Skin epidermis (tissue), 12 donors: ENCODE measurements around the gene CASP1.
"Not testable (repeated sequence)": the region's sequence is repeated elsewhere in the genome, so short reads cannot be mapped to it uniquely, and the experiment has no call there.

Experiments used
- H3K27ac ChIP-seq, 21 experiments: fragments of 200-600 bp; sonication (generic) in 11 of 21; one replicate each; pipeline ENCODE4 v1.5.0; 2020; ENCODE audit warnings: mild to moderate bottlenecking in 3 of 21, inconsistent platforms in 2 of 21, moderate library complexity in 2 of 21
- H3K4me3 ChIP-seq, 7 experiments: fragments of 200-600 bp; sonication (generic) in 2 of 7; one replicate each; pipeline ENCODE4 v1.5.0; 2020; ENCODE audit warnings: inconsistent platforms in 2 of 7, mild to moderate bottlenecking in 2 of 7, moderate library complexity in 1 of 7

Gene CASP1

DNA sequence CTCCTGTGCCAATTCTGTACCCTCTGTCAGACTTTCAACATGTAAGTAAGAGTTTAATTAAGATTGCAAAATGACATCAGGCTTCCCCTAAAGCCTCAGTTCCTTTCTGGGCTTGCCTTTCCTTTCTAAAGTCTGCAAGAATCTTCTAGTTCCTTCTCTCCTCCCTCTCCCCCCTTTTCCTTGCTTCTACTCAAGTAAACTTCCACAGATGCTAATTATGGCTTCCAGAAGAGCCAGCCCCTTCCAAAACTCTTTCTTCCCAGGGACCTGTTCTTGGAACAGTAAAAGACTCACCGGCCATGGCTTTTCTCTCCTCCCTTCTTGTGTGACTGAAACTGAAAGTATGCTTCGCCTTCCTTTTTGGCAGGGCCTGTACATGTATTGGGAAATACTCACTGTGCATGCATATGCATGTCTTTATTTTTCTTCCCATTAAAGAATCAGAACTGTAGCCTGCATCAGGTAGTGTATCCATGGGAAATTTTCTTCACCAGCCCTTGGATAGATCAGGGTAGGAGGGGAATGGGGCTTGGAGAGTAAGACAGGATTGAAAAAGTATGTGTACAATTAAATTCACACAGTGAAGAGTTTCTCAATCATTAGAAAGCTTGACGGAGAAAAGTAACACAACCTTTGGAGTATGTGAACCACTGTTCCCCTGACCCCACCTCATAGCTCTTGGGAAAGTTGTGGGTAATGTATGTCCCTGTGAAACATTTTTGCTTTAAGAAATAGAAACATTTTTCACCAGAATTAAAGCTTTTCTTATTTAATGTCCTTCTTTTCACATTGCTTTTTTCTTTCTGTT is at the start of gene CASP1:
Gene CASP1, minus strand, starts transcription at position 332 of the 808 bp plus-strand sequence. Its CDS starts 31 bp downstream, at position 301.
- H3K27ac ChIP-seq = peak within 1 kb of the TSS; percentile 38 to 94 (median 82)
- peak within 1 kb of the TSS; percentile 28 to 53 (median 38) for H3K4me3 ChIP-seq

DNA sequence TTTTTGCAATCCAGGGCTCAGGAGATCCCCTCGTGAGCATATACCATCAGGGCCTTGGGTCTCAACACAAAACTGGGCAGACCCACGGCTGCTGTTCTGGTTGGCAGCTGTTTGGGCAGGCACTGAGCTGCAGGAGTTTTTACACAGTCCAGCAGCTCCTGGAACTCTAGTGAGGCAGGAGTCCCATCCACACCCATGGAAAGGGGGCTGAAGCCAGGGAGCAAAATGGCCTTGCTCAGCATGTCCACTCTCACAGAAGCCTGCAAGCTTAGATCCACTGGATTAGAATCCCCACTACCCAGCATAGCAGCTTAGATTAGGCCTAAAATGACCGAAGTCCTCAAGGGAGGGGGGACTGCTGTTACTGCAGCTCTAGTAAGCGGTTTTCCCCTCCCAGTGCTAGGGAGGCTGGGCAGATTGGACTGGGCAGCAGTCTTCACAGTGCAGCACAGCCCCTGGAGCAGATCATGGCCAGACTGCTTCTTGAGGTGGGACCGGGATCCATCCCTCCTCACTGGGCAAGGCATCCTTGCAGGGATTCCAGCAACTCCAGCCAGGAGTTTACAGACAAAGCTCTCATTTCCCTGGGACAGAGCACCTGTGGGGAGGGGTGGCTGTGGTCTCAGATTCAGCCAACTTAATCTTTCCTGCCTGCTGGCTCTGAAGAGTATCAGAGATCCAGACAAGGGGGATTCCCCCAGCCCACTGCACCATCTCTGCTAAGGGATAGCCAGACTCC is 46.6 kb upstream of the CASP1 start:
- Histone ChIP-seq H3K27ac (no peak overlapping the region), H3K4me3 (no peak overlapping the region)

DNA sequence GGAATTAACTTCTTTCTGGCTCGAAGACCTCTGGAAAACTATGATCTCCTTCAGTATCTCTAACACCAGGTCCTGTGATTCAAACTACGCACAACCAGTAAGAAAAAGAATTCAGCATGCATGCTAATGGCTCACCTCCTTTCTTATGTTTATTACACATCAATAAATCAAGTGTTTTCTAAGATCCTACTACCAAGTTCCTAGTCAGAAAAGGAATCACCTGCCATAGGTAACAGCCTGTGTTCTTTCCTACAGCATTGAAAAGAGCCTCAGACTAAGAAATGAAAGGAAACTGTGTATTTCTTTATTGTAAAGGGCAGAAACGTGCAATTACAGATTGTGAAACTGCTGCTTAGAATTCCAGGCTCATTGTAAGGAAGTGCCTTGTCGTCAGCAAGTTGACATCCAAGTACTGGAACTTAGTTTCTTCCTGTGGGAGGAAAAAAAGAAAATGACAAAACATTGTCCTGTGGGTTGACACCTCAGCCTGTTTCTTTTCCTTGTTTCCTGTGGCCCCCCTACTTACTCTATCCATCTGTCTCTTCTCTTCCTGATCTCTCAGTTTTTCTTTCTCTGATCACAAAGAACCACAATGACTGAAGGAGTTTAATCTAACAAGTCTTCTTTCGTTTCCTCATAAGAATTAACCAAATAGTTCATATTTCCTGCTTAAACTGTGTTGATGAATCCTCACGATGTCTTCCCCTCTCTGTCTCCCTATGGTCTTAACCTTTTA is 45.4 kb upstream of the CASP1 start:
- not testable (repeated sequence) for H3K4me3 ChIP-seq

DNA sequence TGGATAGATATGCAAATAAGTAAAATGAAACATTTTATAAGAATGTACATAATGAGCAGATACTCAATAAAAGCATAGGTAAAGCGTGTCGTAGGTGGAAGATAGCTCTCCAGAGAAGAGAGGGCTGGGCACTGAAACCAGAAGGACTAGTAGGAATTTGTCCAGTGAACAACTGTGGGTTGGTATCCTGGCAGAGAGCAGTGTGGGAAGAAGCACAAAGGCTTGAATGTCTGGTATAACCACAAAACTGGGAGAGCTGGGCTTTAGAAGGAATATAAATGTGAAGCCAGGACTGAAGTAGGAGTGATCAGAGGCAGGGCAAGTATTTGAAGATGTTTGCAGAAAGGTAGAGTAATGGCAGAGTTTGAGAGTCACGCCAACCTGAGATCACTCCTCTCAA is 43.3 kb upstream of the CASP1 start:
- H3K4me3 ChIP-seq = no peak overlapping the region
- H3K27ac ChIP-seq = peak overlapping the region in 4 of 21 experiments; percentile 3 to 56 (median 17)

More for the DNA sequence above, 45.4 kb upstream of the CASP1 start:
- H3K27ac ChIP-seq = peak overlapping the region in 7 of 21 experiments; percentile 7 to 58 (median 45)

DNA sequence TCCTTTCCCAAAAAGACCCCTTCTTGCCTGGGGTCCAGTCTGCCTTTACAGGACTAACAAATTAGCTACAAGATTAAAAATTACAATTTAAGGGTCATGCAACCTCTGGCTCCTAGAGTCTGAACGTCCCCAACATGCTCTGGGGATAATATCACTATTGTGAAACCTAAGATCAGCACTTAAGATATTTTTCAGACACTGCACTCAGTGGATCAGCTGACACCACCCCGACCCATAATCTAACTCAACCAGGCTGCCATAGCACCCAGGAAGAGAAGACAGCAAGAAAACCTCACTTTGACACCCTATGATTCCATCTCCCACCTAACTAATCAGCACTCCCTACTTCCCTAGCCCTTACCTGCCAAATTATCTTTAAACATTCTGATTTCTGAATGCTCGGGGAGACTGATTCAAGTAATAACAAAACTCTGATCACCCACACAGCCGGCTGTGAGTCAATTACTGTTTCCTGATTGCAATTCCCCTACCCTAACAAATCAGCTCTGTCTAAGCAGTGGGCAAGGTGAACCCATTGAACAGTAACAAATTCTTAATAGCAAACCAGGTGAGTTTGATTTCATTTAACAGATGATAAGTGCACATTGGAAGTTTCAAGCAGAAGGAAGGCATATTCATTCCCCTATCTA is 42.3 kb upstream of the CASP1 start:
- not testable (repeated sequence) for H3K4me3 ChIP-seq
- H3K27ac ChIP-seq = peak overlapping the region in 7 of 21 experiments; percentile 7 to 62 (median 46)

DNA sequence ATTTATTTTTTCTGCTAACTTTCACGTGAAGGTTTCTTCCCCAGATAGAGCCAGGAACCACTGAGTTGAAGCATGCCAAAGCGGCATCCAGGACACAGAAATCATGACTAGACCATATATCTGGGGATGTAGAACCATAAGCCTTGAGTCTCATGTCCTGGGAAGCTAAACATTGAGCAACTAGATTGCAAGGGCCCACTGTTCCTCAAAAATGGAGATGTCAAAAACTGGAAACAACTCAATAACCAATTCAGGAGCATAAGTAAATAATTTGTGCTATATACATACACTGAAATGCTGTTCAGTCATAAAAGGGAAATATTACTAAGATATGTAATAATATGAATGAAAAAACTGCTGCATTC is 39.2 kb upstream of the CASP1 start:
- Histone ChIP-seq H3K27ac (no peak overlapping the region), H3K4me3 (no peak overlapping the region)

DNA sequence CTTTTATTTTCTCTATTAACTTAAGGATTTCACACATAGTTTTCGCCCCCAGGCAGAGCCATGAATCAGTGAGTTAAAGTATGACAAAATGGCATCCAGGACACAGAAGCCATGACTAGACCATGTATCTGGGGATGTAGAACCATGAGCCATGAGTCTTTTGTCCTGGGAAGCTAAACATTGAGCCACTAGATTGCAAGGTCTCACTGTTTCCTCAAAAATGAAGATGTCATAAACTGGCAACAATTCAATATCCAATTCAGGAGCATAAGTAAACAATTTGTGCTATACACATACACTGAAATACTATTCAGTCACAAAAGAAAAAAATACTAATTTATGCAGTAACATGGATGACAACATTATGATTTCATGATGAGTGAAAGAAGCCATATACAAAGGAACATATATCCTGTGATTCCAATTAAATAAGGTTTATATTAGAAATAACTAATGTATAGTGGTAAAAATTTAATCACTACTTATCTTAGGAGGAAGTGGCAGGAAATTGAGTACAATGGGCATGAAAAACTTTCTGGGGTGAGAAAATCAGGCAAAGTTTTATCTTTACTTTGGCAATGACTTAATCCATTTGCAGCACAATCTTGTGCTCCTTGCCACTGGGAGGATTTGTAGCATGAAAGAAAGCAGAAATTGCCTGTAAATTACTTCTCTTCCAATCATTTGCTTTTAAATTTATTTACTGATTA is 38.7 kb upstream of the CASP1 start:
- no peak overlapping the region for H3K4me3 ChIP-seq
- H3K27ac ChIP-seq = no peak overlapping the region

DNA sequence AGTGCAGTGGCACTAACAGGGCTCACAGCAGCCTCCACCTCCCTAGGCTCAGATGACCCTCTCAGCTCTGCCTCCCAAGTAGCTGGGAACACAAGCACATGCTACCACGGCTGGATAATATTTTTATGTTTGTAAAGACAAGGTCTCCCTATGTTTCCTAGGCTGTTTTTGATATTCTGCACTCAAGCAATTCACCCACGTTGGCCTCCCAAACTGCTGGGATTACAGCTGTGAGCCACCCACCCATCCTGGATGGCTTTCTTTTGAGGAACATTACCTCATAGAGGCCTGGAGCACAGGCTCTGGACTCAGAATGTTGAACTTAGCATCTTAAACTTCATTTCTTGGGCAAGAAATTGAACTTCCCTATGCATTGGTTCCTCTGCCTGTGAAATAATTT is 37.1 kb upstream of the CASP1 start:
- H3K27ac ChIP-seq, H3K4me3 ChIP-seq: not testable (repeated sequence)

DNA sequence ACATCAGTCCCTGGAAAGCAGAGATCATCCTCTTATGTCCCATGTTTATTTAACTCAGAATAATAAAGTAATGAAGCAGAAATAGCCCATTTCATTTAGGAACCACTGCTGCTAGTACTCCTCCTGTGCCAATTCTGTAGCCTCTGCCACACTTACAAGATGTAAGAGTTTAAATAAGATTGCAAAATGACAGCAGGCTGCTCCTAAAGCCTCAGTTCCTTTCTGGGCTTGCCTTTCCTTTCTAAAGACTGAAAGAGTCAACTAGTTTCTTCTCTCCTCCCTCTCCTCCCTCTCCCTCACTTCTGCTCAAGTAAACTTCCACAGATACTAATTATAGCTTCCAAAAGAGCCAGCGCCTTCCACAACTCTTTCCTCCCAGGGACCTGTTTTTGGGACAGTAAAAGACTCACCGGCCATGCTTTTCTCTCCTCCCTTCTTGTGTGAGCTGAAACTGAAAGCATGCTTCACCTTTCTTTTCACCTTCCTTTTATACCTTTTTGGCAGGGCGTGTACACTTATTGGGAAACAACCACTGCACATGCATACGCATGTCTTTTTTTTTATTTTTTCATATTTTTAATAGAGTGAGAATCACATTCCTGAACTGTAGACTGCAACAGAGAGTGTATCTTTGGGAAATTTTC is 36.3 kb upstream of the CASP1 start:
- Histone ChIP-seq H3K27ac (peak overlapping the region in 17 of 21 experiments; percentile 7 to 78 (median 55)), H3K4me3 (peak overlapping the region; percentile 13 to 43 (median 21))

DNA sequence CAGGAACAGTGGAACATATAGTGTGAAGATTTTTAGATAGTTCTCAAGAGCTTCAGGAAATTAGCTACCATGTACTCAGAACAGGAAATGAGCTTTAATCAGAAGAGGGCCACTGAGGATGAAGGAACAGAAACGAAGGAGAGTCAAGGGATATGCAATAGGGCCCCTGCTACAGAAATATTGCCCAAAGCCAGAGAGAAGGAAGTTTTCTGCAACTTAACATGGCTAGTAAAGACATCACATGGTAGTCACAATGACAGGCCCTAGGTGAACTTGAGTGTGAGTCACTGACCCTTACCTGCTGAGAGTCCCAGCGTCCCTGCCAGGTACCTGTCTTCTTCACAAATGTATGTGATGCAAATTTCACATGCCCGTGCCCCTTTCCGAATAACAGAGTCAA is 35.4 kb upstream of the CASP1 start:
- H3K4me3 ChIP-seq = peak overlapping the region; percentile 13 to 43 (median 21)
- H3K27ac ChIP-seq = peak overlapping the region in 12 of 21 experiments; percentile 7 to 78 (median 62)

DNA sequence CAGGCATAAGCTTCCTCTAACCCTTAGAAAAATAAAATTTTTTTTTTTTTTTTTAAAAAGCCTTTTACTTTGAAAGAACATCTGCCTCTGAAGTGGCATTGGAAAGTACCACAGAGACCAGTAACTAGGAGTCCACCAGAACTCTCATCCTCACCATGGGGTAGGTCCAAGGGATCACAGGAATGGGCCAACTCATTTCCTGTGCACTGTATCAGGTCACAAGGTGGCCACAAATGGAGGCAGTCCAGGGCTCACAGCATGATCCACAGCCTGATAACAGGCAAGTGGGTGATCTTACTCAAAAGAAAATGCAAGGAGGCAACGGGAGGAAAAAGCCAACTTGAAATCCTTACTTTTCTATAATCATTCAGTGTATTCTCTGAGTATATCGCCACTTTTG is 34.8 kb upstream of the CASP1 start:
- H3K27ac ChIP-seq = peak overlapping the region in 4 of 21 experiments; percentile 19 to 37 (median 32)

DNA sequence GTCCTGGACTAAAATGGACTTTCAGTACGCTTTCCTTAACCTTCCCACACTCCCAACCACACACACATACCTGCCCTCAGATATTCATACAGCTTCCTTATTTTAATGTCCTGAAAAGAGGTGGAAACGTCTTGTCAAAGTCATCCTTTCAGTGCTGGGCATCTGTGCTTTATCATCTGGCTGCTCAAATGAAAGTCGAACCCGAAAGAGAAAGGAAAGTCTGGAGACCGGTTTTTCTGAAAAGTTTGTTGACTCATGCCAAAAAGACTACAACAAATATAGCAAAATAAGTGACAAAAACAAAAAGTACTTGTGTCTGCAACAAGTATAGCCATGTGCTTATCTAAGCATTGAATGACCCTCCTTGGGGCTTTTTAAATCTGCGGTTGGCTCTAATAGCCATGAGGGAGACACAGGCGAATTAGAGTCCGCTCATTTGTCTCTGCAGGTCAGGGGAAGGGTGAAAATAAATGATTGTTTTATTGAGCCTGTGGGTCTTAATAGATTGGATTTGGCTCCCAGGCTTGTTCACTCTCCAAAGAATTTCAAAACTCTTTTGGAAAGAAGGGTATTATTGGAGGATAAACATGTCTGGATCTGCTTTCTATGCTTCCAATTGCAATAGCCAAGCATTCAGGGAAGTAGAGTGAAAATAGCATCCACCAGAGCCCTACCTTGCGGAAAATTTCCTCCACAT is 28.4 kb upstream of the CASP1 start:
- H3K4me3 ChIP-seq = not testable (repeated sequence)
- H3K27ac ChIP-seq = peak overlapping the region in 2 of 21 experiments; percentile 25 to 31

More for the DNA sequence above, 34.8 kb upstream of the CASP1 start:
- H3K4me3 ChIP-seq = peak overlapping the region in 3 of 7 experiments; percentile 12 to 43 (median 34)

DNA sequence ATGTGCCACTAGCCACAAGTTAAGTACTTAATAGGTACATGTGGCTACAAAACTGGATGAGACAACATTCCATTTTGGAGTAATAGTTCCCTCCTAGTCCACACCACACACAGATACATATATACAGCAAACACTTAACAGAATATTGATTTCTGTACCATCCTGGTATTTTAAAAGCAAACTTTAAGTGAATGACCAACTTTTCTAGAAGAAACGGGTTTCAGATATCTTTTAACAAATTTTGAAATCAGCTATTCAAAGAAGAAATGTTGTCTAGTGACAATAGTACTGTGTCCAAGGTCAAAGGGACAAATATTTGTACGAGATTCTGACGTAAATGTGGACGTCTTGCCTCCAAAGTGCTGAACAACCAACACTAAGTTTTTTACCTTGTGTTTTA is 22.5 kb upstream of the CASP1 start:
- Histone ChIP-seq H3K27ac (no peak overlapping the region), H3K4me3 (no peak overlapping the region)

DNA sequence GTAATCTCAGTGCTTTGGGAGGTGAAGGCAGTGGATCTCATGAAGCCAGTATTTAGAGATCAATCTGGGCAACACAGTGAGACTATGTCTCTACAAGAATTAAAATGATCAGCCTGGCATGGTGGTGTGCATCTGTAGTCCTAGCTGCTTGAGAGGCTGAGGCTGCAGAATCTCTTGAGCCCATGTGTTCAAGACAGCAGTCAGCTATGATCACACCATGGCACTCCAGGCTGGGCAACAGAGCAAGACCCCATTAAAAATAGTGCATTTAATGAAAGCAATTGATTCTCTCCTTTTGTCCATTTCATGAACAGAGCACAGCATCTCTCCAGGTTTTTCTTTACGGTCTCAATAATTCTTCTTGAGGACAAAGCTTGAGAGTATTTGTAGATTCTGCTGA is 21.5 kb upstream of the CASP1 start:
- Histone ChIP-seq H3K27ac (no peak overlapping the region), H3K4me3 (no peak overlapping the region)

DNA sequence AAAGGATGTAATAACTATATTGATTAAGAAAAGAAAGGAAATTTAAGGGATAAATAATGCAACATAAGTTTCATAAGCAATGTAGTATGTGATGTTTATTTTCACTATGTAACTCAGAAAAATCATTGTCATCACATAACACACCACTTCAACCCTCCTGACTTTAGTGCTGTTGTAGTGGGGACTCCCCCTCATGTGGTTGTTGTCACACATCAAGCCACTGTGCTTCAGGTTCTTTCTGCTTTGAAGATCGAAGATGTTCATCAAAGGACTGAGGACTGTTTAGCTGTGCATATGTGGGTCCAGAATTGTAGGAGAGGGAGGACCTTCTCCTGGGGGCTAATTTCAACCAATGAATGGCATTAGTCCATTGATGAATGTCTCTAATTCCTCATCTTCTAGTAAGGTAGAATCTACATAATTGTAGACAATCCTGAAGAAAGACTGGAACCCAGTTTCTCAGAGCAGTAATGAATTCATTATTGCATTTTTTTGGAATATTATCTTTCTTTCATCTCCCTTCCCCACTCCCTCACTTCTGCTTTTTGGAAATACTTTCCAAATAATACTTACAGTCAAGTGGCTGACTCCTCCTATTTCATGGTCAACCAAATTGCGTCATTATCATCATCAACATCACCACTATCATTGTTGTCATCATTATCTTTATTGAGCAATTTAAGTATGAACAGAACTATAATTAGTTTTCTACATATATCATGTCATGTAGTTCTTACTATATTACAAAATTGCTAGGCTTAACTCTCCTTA is 20.0 kb upstream of the CASP1 start:
- H3K4me3 ChIP-seq = no peak overlapping the region
- no peak overlapping the region for H3K27ac ChIP-seq

DNA sequence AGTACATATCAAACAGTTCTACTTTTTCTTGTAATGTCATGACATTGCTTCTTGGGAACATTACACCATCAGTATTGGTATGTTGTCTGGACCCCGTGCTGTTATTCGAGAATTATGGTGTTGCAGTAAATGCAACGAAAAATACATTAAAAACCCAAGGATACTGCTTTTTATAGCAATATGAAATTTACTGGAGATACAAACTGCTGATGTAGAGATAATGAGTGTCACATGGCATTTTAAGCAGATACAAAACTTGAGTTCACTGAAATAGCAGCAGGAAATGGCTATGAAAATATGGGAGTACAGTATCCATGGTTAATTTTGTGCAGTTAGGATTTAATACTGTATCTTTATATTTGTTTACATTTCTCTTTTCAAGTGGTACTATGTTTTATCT is 17.5 kb upstream of the CASP1 start:
- H3K4me3 ChIP-seq = no peak overlapping the region
- H3K27ac ChIP-seq = no peak overlapping the region

DNA sequence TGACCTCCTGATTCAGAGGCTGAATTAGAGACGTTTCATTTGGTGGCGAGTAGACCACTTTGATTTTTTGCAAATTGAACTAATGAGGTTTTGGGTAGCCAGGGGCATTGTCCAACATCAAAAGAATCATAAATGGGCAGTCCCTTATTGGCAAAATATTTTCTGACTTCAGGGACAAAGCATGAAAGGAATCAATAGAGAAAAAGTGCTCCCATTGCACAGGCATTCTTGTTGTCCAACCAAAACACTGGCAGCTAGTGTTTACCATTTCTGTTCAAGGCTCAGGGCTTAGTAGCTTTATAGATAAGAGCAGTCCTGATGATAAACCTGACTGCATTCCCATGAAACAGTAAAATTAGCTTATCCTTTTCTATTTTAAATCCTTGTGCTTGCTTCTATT is 16.6 kb upstream of the CASP1 start:
- no peak overlapping the region for H3K4me3 ChIP-seq

More for the DNA sequence above, 16.6 kb upstream of the CASP1 start:
- H3K27ac ChIP-seq = no peak overlapping the region
